Measurements from ENCODE around the gene AMZ1.

Gene AMZ1, protein sequence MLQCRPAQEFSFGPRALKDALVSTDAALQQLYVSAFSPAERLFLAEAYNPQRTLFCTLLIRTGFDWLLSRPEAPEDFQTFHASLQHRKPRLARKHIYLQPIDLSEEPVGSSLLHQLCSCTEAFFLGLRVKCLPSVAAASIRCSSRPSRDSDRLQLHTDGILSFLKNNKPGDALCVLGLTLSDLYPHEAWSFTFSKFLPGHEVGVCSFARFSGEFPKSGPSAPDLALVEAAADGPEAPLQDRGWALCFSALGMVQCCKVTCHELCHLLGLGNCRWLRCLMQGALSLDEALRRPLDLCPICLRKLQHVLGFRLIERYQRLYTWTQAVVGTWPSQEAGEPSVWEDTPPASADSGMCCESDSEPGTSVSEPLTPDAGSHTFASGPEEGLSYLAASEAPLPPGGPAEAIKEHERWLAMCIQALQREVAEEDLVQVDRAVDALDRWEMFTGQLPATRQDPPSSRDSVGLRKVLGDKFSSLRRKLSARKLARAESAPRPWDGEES

DNA sequence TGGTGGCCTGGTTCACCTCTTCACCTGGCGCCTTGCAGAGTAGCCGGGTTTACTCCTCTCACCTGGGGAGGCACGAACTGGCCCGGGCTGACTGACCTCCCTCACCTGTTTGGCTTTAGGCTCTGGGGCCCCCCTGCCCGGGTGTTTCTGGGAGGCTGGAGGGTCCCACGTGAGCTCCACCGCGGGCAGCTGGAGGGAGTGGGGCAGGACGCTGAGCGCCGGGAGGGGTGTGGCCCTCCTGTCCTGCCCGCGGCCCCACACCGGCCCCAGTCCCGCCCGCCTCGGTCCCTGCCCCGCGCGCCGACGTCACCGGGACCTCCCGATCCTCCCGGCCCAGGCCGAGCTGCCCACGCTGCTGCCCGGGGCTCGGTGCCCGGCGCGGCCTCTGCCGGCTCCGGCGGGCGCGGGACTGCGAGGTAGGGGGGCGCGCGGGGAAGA is at the start of gene AMZ1:
TSS of gene AMZ1 (plus strand) at position 322 of the 438 bp plus-strand sequence. CDS start 12,250 bp downstream, outside the sequence.
- no peak for DNase-seq

DNA sequence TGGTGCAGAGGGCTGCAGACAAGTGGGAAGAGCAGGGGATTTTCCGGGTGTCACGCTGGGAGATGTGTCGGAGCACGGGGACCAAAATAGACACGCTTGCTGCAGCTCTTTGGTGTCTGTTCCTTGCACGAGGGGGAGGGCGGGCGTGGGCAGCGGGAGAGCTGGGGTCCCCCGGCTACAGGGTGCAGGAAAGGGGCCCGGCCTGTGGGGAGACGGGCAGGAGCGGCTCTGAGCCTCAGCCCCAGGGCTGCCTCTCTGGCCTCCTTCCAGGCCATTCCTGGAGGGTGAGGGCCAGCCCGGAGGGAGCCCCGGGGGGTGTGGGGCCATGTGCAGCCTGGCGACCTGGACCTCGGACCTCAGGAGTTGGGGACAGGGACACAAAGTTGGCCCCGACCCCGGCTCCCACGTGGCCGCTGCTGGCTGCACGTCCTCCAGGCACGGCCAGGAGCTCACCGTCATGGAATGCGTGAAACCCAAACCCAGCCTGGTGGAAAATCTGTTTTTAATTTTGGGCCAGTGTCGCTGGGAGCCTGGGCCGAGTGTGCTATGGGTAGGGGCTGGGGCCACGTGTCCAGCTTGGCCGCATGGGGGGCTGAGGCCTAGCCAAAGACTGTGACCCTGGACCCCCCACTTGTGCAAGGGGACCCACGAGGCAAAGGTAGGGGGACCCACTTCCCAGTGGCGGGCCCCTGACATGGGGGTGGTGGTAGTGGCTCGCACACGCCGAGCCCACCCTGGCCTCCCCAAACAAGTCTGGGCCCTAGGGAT is 49.6 kb upstream of the AMZ1 start:
- no peak for DNase-seq

GRCh38 chr7:2639181-2639681 is 48.8 kb upstream of the AMZ1 start:
- DNase-seq, result no peak

- no peak for DNase-seq
Measured at GRCh38 chr7:2639695-2640481, 48.1 kb upstream of the AMZ1 start.

DNA sequence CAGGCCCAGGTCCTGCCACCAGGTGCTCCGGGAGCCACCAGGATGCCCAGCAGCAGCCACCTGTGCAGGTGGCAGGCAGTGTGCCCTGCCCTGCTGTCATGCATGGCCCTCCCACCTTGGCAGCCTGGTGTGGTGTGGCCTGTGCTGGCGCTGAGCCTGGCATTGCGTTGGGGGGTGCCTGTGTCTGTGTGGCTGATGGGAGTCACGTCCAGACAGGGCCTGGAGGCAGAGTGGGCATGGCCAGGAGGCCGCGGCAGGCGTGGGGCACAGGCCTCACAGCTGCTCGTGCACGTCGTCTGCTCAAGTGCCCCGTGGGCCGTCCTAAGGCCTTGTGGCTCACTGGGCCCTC is 47.5 kb upstream of the AMZ1 start:
- DNase-seq, result no peak

DNA sequence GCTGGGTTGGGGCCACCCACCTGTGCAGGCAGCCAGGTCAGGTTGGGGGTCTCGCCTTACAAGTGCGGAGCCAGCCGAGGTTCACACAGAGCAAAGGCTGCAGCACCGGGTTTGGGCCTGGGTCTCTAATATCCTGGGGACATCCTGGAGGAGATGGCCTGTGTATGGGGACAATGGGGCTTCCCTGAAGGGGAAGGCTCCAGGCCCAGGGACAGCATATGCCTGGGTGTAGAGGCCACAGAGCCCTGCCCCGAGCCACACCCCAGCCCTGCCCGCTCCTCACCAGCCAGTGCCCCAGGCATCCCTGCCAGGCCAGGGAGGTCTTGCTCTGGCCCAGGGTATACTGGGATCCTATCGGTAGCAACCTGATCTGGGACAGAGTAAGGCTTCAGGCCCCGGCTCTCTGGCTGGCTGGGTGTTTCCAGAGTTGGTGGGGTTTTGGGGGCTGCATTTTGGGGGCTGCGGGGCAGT is 47.1 kb upstream of the AMZ1 start:
- no peak for DNase-seq

- no peak for DNase-seq
Measured at GRCh38 chr7:2641406-2642393, 46.3 kb upstream of the AMZ1 start.

GRCh38 chr7:2643386-2644219 is 44.4 kb upstream of the AMZ1 start:
- DNase-seq, result no peak

DNA sequence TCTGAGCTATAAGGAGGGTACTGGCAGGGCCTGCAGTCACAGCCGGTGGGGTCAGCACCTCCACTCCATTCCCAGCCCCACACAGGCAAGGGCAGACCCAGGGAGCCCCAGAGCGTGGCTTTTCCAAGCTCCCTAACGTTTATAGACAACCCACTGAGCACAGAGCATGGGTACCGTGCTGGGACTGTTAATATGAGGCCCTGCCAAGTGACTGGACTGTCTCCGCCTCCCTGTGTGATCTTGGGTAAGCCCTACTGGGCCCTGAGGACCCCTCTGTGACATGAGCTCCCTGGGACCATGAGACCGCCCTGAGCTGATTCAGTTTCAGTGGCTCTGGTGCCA is 43.8 kb upstream of the AMZ1 start:
- DNase-seq, result no peak

GRCh38 chr7:2644562-2645273 is 43.3 kb upstream of the AMZ1 start:
- no peak for DNase-seq

GRCh38 chr7:2645274-2645868 is 42.6 kb upstream of the AMZ1 start:
- DNase-seq, result no peak

DNA sequence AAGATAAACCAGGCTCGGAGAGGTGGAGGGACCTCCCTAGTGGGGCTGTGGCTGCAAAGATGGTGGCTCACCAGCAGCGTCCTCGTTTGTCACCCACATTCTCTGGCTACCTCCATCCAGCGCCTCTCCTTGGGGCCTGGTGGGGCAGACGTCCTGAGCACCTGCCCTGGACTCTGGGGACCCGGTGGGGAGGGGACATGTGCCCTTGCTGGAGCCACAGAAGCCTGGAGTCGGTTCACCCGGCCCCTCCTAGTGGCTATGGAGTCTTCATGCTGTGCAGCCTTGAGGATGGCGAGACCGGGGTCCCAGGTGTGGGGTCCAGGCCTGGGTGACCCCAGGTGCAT is 41.7 kb upstream of the AMZ1 start:
- no peak for DNase-seq

DNA sequence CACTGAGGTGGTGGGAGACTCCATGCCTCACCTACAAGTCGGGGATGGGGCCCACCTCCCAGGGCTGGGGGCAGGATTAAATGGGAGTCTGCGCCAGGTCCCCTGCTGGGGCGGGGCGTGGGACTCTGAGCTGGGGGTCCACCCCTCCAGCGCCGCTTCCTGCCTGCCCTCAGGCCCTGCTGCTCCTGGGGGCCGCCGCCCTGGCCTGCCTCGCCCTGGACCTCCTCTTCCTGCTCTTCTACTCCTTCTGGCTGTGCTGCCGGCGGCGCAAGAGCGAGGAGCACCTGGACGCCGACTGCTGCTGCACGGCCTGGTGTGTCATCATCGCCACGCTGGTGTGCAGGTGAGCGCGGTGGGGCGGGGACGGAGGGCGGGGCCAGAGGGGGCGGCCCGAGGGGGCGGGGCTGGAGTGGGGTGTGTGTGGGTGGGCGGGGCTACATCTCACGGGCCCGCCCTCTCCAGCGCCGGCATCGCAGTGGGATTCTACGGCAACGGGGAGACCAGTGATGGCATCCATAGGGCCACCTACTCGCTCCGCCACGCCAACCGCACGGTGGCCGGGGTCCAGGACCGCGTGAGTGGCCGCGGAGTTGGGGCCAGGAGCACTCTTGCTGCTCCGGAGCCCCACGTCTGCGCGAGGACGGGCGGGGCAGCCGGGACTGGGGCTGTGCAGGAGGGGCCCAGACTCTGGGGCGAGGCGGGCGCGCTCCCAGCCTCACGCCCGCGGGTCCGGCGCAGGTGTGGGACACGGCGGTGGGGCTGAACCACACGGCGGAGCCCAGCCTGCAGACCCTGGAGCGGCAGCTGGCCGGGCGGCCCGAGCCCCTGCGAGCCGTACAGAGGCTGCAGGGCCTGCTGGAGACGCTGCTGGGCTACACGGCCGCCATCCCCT is 41.1 kb upstream of the AMZ1 start:
- DNase-seq, result no peak

DNA sequence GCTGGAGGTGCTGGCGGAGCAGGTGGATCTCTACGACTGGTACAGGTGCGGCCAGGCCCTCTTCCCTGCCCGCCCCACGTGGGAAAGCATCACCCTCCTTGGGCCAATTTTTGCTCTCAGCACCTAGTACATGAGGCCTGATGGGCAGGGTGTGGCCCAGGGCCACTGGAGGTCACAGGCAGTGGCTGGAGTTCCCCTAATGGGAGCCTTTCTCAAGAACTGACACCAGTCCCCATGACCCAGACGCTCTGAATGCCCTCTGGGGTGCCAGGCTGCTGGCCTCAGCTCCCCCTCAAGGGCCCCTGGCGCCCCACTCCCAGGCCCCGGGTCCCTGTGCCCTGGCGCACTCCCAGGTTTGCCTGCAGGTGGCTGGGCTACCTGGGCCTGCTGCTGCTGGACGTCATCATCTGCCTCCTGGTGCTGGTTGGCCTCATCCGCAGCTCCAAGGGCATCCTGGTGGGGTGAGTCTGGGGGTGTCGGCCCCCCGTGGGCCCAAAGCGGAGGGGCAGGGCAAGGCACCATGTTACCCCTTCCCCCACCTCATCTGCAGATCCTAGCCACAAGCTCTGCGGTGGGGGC is 40.3 kb upstream of the AMZ1 start:
- DNase-seq, result no peak

DNA sequence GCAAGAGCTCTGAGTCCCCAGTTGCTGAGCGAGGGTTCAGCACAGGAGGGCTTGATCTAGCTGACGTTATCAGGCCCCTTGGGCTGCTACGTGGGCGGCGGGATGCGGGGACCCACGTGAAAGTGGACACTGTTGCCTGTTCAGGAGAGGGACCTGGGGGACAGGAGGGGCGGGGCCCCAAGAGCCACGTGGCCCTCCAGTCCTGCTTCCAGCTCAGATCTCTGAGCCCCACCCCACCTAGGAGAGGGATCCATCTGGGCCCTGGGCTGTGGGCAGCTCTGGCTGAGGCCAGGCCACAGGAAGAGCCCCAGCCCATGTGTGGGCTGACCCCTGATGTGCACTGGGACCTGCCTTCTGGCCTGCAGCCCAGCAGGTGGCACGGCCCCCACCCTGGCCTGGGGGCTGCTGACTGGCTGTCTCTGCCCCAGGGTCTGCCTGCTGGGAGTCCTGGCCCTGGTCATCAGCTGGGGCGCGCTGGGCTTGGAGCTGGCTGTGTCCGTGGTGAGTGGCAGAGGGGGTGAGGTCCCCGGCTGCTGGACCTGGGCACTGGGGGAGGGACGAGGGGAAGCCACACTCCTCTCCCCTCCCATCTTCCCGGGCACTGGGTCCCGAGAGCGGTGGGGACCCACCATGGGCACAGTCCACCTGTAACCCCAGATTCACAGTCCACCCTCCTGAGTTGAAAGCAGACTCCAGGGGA is 38.7 kb upstream of the AMZ1 start:
- no peak for DNase-seq

DNA sequence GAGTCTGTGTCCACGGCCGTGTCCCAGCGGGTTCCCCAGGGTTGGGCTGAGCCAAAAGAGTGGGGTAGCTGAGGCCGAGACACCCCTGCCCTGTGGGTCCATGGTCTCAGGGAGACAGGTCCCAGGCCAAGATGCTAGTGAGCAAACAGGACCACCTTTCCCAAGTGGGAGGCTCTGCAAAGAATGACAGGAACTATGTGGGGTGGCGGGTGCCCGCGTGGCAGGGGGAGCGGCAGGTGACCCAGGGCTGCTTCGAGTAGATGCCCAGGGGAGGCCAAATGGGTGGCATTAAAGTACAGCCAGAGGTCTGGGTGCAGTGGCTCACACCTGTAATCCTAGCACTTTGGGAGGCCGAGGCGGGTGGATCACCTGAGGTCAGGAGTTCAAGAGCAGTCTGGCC is 38.0 kb upstream of the AMZ1 start:
- DNase-seq, result no peak

DNA sequence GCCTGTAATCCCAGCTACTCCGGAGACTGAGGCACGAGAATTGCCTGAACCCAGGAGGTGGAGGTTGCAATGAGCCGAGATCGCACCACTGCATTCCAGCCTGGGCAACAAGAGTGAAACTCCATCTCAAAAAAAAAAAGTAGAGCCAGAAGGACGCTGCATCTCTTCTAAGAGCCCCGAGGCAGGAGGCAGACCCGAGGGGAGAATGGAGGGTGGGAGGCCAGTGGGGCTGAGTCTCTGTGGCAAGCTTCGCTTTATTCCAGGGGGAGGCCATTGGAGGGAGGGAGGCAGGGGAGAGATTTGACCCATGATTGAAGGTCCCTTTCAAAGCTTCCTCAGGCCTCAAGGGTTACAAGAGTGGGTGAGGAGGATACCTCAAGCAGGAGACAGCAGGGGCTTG is 37.6 kb upstream of the AMZ1 start:
- DNase-seq, result no peak

DNA sequence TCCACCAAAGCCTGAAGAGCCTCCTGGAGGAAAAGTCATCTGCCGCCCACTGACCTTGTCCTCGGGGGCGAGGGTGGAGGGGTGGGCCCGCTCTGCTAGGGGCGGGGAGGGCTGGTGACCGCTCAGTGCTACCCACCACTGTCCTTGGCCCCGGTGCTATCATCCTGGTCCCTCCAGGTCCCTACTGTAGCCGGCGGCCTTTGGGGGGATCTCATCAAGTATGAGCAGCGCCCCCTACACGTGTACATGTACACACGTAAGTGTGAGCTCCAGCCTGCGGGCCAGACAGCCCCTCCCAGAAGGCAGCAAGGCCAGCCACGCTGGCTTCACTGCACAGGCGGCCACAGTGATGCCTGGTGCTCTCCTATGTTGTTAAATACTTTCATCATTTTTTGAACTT is 36.7 kb upstream of the AMZ1 start:
- no peak for DNase-seq

All from NCI-H446 treated with DMSO at 0.1 percent for 48 hours (cell line).